Colonic mucosa (tissue), 4 donors: Measurements from ENCODE around the gene POLR2E. TPM values are rescaled to one million over a fixed set of nuclear protein-coding genes. Genes with fewer than 3 reads are reported as not detected.
"Not testable (repeated sequence)": the region's sequence is repeated elsewhere in the genome, so short reads cannot be mapped to it uniquely, and the experiment has no call there.

Source experiments
- DNase-seq: peaks from one replicate; pipeline ENCODE4 v3.0.0-alpha.2; 2020
- H3K27ac ChIP-seq: fragments of 200-600 bp; one replicate; pipeline ENCODE4 v1.8.0; 2021
- H3K27me3 ChIP-seq: fragments of 200-600 bp; one replicate; pipeline ENCODE4 v1.8.0; 2021
- H3K36me3 ChIP-seq: fragments of 200-600 bp; one replicate; pipeline ENCODE4 v1.8.0; 2021
- H3K4me1 ChIP-seq: fragments of 200-600 bp; one replicate; pipeline ENCODE4 v1.8.0; 2021; ENCODE audit warnings: mild to moderate bottlenecking
- H3K4me3 ChIP-seq: fragments of 200-600 bp; one replicate; pipeline ENCODE4 v1.8.0; 2021
- H3K9ac ChIP-seq, 2 donors: one replicate each; pipeline ENCODE4 v1.7.0; 2013; ENCODE audit warnings: control low read depth in 2 of 2, low read depth in 2 of 2, low read length in 2 of 2
- H3K9me3 ChIP-seq: fragments of 200-600 bp; one replicate; pipeline ENCODE4 v1.8.0; 2021
- intact Hi-C: fragments of 100-400 bp; cut with DNase I; formaldehyde crosslinking; loops from one replicate; pipeline ENCODE4 v1.14.1; 2022
- total RNA-seq, 2 donors: library from RNA; stranded (reverse); fragmentation: NEBNext Ultra II Directional in 1 of 2; extraction: Animal tissue kit (Norgen Biotek cat#: 25700) in 1 of 2; gene quantifications; one replicate each; pipeline ENCODE4 v1.2.1, GENCODE V29; 2021
- TF ChIP-seq, protein P1 (sequence below): fragments of 200-600 bp; IDR thresholded peaks from one replicate; pipeline ENCODE4 v1.8.0; 2022; ENCODE audit warnings: antibody characterized with exemption, mild to moderate bottlenecking
- donor health status: healthy.
- donor health status: DM: no; HTN: no; CAD: no.
- donor health status: DM: no; HTN: no; CAD: no.

POLR2E gene
- total RNA-seq, 2 donors from 2014 or later = 135 to 245 TPM

DNA sequence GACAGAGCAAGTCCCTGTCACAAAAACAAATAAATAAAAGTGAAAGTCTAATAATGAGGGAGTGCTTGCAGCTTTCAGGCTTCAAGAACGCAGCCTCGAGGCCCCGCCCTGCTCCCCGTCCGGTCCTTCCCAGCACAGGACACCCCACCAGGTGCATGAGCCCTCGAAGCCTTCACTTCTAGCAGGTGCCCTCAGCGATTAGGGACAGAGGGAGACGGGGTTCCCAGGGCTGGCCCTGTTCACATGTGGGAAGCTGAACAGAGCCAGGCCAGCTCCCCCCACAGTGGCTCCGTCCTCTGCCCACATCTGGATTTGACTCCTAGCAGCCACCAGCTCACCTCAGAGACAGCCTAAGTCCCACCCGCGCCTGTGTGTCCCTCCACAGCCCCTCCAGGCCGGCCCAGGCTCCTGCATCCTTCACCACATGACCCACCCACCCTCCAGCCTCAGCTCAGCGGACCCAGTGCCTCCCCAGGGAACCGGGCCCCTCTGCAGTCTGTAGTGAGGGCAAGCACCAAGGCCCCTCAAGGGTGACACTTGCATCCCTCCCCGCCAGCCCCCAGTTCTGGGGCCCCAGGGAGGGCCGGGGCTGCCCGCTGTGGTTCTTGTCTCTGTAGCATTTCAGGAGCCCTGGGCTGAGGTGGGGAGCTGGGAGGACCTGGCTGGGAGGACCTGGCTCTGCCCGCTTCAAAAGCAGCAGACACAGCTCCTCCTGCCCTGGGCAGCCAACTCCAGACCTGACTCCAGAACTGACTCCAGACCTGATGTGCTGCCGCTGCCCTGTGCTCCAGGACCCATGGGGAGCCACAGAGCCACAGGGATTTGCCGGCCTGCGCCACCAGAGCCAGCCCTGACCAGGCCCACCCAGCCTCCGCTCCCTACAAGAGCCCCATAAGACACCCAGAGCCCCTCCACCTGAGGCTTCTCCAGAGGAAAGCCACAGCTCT, 35.9 kb upstream of the POLR2E start:
- H3K4me1 ChIP-seq = peaks cover 20% of the 10 kb centered on the region
- no peaks in the 10 kb centered on the region for H3K9me3 ChIP-seq
- H3K4me3 ChIP-seq = peak overlapping the region; percentile 96
- H3K27me3 ChIP-seq = no peaks in the 10 kb centered on the region
- no peak for DNase-seq
- peak overlapping the region; percentile 88 to 94 for H3K9ac ChIP-seq
- intact Hi-C loops = no loop called here
- TF ChIP-seq, protein P1, sequence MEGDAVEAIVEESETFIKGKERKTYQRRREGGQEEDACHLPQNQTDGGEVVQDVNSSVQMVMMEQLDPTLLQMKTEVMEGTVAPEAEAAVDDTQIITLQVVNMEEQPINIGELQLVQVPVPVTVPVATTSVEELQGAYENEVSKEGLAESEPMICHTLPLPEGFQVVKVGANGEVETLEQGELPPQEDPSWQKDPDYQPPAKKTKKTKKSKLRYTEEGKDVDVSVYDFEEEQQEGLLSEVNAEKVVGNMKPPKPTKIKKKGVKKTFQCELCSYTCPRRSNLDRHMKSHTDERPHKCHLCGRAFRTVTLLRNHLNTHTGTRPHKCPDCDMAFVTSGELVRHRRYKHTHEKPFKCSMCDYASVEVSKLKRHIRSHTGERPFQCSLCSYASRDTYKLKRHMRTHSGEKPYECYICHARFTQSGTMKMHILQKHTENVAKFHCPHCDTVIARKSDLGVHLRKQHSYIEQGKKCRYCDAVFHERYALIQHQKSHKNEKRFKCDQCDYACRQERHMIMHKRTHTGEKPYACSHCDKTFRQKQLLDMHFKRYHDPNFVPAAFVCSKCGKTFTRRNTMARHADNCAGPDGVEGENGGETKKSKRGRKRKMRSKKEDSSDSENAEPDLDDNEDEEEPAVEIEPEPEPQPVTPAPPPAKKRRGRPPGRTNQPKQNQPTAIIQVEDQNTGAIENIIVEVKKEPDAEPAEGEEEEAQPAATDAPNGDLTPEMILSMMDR = no peak
- H3K36me3 ChIP-seq = peaks cover 13% of the 10 kb centered on the region
- H3K27ac ChIP-seq = peak overlapping the region; percentile 93

DNA sequence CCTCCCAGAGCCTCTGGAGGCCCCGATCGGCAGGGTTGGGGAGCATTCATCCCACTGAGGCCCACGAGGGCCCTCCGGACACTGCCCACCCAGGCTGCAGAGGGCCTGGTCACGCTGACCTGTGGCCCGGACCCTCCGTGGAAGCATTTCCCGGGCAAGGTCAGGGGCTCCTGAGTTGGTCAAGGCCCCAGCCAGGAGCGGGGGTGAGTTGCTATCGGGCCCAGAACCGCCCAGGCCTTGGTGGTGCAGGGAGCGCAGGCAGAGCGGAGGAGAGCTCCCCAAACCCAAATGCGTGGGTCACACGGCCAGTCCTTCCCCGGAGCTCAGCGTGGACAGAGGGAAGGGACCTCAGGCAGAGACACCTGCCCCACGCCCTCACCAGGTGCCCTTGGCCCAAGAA, 34.4 kb upstream of the POLR2E start:
- Histone ChIP-seq H3K27me3 (no peaks in the 10 kb centered on the region), H3K9ac (no peak overlapping the region), H3K36me3 (peaks cover 15% of the 10 kb centered on the region), H3K9me3 (no peaks in the 10 kb centered on the region), H3K4me3 (no peak overlapping the region), H3K4me1 (peaks cover 14% of the 10 kb centered on the region), H3K27ac (no peak overlapping the region)
- TF ChIP-seq, protein P1 = no peak
- intact Hi-C loops = no loop called here
- no peak for DNase-seq

DNA sequence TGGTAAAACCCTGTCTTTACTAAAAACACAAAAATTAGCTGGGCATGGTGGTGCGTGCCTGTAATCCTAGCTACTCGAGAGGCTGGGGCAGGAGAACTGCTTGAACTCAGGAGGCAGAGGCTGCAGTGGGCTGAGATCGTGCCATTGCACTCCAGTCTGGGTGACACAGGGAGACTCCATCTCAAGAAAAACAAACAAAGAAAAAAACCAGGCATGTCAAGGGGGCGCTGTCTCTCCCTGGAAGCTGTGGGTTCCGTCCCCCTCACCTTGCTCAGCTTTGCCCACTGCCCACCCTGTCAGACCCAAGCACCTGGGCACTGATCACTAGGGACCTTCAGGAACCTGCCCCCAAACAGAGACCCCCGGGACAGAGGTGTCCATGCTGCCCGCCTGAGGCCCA, 33.9 kb upstream of the POLR2E start:
- intact Hi-C loops, H3K4me3 ChIP-seq, H3K9ac ChIP-seq, H3K27me3 ChIP-seq, DNase-seq, H3K9me3 ChIP-seq, H3K27ac ChIP-seq: not testable (repeated sequence)
- H3K4me1 ChIP-seq = peaks cover 14% of the 10 kb centered on the region
- H3K36me3 ChIP-seq = peaks cover 19% of the 10 kb centered on the region

DNA sequence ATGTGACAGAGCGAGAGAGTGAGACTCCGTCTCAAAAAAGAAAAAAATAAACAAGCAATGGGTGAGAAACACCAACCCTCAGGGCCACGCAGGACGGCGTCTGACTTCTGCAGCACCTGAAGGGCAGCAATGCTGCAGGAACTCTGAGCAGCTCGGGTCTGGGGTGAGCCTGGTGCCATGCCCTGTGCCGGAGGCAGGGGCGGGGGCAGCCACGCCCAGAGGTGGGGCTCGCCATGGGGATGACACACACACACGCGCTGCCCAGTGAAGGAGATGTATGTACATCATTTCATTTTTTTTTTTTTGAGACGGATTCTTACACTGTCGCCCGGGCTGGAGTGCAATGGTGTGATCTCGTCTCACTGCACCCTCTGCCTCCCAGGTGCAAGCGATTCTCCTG, 32.9 kb upstream of the POLR2E start:
- peak; percentile 49 for DNase-seq
- intact Hi-C loops = no loop called here
- peaks cover 27% of the 10 kb centered on the region for H3K36me3 ChIP-seq

DNA sequence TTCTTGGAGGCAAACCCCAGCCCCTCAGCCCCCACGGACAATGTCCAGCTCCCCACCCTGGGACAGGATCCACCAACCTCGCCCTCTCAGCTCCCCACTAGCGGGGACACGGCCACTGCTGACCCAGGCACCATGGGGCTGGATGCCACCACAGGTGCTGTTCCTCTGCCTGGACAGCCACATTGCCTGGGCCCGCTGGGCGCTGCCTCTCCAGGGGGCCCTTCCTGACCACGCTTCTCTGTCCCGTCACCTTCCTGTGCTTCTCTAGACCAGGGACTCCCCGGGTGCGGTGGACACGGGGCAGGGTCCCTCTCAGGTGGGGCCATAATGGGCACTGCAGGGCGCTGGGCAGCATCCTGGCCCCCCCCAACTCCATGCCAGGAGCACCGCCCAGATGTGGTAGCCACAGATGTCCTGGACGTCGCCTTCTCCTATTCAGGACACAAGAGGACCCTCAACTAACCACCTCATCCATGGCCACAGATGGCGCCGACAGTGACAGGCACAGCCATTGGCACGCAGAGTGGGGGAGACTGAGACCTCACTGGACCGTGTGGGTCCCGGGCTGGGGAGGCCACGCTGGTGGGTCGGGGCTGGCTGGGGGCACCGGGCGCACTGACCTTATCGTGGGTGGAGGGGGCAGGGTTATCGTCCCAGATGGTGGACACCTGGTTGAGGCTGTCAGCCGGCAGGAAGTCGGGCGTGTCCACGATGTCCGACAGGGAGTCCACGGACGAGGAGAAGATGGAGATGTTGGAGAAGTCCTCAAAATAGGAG, 32.0 kb upstream of the POLR2E start:
- peaks cover 7% of the 10 kb centered on the region for H3K4me1 ChIP-seq
- no peak for DNase-seq
- no peak overlapping the region for H3K27ac ChIP-seq
- intact Hi-C loops = no loop called here
- no peaks in the 10 kb centered on the region for H3K27me3 ChIP-seq
- no peaks in the 10 kb centered on the region for H3K9me3 ChIP-seq
- no peak overlapping the region for H3K9ac ChIP-seq
- TF ChIP-seq, protein P1 = no peak
- peaks cover 29% of the 10 kb centered on the region for H3K36me3 ChIP-seq
- no peak overlapping the region for H3K4me3 ChIP-seq

More for the DNA sequence above, 32.9 kb upstream of the POLR2E start:
- no peak overlapping the region for H3K4me3 ChIP-seq
- no peaks in the 10 kb centered on the region for H3K9me3 ChIP-seq
- peaks cover 12% of the 10 kb centered on the region for H3K4me1 ChIP-seq
- H3K27ac ChIP-seq = no peak overlapping the region
- no peaks in the 10 kb centered on the region for H3K27me3 ChIP-seq
- no peak overlapping the region for H3K9ac ChIP-seq
- TF ChIP-seq, protein P1 = no peak
